Colon (tissue), 2 donors: ENCODE results near the gene TIMM23.
A peak's percentile ranks its signal among the peaks of the same experiment; 100 is the strongest.
"Not testable (repeated sequence)": the region's sequence is repeated elsewhere in the genome, so short reads cannot be mapped to it uniquely, and the experiment has no call there.

Source experiments
- FAIRE-seq: peaks from 2 replicates; lab custom pipeline; 2012; peaks lifted over from hg19 to GRCh38; lab: Jason Lieb, UNC
- donor health status: control.
- donor health status: control.

TIMM23 gene, protein sequence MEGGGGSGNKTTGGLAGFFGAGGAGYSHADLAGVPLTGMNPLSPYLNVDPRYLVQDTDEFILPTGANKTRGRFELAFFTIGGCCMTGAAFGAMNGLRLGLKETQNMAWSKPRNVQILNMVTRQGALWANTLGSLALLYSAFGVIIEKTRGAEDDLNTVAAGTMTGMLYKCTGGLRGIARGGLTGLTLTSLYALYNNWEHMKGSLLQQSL

DNA sequence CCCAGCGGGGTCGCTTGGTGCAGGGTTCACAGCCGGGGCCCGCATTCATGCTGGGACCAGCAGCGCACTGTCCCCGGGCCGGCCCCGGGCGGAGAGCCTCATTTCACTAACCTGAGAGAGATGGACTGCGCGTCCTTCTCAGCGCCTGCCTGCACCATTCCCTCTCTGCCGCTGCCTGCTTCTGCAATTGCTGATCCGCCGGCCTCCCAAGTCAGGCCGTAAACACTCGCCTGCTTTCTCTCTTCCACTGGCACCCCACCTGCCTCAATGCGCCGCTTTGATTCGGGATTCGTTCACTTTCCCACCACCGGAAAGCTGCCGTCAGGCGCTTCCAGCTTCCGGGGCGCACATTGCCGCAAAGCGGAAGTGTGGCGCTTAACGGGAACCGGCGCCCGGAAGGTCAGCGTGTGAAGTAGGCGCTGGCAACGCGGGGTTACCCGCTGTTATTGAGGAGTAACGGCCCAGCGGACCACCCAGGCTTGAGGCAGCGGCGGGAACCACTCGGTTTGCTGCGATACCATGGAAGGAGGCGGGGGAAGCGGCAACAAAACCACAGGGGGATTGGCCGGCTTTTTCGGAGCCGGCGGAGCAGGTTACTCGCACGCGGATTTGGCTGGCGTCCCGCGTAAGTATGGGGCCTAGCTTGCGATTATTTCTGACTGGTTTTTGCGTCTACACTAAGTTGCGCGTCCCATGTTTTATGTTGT lies at the start of gene TIMM23:
Gene TIMM23, plus strand, starts transcription at position 384 of the 707 bp plus-strand sequence. Its CDS starts 136 bp downstream, at position 520.
- FAIRE-seq, result not testable (repeated sequence)

DNA sequence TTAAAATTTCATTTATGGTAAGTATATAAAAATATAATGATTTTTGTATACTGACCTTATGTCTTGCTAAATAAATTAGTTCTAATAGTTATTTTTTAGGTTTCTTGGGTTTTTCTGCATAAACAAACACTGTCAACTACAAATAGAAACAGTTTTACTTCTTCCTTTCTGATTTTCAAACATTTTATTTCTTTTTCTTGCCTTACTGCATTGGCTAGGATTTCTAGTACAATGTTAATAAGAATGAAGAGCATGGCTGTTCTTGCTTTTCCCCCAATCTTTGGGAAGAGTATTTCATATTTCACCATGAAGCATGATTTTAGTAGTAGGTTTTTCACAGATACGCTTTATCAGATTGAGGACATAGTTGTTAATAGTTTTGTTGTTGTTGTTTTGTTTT lies 45.5 kb upstream of the TIMM23 start:
- peak; percentile 61 for FAIRE-seq

DNA sequence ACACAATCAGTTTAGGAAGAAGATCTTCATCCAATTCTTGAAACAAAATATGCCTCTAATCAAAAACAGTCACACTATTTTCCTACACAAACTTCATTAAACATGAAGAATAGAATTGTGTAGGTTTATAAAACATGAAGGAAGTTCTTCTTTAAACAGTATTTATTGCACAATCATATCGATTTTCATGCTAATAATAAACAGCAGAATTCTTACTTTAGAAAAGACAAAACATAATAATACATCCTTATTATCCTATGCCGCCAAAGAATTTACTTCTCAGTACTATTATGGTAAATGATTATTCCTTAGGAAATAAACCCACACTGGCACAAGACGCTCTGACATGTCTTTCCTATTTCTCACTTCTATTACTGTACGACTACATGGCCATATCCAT lies 41.0 kb upstream of the TIMM23 start:
- not testable (repeated sequence) for FAIRE-seq

DNA sequence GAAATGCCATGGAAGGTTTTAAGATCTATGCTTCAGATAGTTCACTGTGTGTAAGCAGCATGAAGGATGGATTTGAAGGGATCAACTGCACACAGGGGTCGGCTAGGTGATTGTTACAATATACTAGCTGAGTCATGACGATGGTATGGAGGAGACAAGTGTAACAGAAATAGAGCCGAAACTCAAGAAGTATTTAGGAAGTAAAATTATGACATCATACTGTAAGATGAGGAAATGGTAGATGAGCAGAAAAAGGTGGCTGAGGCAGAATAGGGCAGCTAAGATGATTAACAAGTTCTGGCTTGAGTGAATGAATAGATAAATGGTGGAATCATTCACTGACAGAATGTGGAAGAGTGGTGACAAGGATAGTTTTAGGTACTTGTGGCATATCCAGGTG lies 37.5 kb upstream of the TIMM23 start:
- not testable (repeated sequence) for FAIRE-seq

DNA sequence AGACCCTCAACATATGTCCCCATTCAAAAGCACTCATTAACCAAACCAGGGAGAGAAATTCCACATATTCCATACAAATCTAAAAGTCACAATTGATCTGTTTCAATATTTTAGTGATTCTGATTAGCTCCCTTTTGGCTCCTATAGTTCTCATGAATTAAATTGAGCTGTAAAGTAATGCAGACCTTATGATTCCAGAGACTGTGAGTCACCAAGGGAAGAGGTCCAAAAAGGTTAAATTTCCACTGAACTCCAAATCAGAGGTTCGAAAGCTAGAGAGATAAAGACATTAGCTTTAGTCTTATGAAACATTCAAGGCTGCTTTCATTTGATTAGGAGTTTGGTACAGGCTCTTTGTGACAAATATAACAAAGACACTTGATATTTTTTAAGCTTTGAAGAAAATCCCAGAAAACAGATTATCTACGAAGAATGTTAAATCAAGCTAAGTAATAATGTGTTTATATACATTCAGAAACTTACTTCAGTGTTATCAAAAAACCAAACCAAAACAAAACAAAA lies 33.1 kb upstream of the TIMM23 start:
- not testable (repeated sequence) for FAIRE-seq

DNA sequence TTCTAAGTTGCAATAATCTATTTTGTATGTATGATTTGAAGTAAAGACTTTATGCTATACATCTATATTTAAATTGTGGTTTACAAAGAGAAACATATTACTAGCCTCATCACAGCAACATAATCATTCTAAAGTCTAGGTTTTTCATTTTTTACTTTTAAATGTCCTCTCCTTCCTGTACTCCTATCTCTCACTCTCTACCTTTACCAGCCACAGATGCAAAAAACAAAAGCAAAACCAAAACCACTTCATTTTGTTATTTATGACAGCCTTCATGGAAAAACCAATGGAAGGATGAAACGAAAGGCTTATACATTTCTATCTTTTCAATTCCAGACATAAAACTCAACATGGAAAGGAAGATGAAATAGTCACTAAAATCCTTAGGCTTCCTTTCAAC lies 31.1 kb upstream of the TIMM23 start:
- not testable (repeated sequence) for FAIRE-seq

DNA sequence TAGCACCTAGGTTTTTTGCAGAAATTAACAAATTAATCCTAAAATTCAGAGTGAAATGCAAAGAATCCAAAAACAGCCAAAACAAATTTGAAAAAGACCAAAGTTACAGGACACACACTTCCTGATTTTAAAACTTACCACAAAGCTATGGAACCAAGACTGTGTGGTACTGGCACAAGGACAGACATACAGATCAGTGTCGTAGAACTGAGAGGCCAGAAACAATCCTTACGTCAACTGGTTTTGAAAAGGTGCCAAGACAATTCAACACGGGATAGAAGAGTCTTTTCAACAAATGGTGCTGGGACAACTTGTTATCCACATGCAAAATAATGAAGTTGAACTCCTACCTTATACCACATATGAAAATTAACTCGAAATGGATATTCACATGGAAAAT lies 26.8 kb upstream of the TIMM23 start:
- not testable (repeated sequence) for FAIRE-seq

DNA sequence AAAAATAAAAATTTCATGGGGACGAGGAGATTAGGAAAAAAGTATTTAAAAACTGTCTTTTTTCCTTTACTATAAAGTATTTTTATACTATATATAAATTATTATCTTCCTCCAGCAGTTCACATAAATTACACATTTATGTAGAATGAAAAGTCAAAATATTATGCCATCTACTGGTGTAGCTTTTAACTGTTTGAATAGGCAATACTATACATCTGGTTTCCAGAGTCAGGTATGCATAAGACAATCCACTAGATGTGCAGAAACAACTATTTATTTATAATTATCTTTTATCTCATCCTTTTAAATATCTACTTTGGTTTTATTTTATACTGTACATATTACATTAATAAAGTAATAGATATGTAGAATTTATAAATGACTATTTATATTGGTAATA lies 24.9 kb upstream of the TIMM23 start:
- FAIRE-seq, result not testable (repeated sequence)

DNA sequence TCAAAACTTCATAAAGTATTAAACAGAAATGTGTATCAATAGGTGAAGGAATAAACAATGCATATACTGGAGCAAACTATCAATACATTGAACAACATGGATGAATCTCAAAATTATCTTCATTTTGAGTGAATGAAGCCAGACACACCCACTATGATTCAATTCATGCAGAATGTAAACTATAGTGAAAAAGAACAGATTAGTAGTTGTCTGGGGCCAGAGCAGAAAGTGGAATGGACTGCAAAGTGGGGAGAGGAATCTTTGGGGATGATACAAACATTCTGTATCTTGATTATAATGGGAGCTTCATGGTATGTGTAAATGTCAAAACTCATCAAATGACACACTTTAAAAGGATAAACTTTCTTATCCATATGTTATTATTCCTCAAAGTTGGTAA lies 23.5 kb upstream of the TIMM23 start:
- not testable (repeated sequence) for FAIRE-seq

DNA sequence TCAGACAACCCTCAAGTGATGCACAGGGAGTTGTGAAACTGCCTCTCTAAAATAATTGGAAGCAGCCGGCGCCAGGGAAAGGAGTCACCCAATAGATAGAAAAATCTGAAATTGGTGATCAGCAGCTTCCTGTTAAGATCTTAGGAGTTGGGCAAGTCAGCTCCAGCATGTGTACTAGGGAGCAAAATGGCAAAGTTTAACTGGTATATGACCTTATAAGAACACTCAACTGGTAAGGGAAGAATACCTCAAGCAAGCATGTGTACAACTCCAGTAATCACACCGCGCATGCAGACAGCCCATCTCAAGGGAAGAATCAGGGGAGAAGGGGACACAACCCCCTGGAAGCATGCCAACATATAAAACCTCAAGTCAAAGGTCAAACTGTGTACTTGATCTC lies 17.9 kb upstream of the TIMM23 start:
- FAIRE-seq, result not testable (repeated sequence)

DNA sequence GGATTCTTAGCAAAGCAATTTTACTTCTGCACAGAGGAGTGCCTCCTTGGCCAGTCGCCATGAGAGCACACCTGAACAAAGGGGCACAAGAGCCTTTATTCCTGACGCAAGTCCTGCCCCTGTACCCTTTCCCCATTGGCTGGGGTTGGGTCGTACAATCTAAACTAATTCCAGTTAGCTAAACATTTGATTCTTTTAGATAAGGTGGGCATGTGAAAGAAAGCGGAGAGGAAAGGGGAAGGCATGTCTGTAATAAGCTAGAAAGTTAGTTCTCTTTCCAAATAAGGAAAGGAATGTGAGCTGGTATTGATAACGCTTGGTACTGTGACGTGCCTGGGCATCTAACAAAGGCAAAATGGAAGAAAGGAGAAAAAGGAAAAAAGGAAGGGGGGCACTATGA lies 15.7 kb upstream of the TIMM23 start:
- FAIRE-seq, result not testable (repeated sequence)

DNA sequence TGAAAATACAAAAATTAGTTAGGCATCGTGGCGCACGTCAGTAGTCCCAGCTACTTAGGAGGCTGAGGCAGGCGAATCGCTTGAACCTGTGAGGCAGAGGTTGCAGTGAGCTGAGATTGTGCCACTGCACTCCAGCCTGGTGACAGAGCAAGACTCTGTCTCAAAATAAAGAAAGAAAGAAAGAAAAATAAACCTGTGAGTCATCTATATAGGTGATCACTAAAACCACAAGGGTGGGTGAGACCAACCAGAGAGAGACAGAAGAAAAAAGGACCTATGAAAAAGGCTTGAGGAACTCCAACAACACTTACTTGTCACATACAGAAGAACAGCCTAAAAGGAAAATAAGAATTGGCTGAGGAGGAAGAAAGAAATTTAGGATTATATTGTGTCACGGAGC lies 14.4 kb upstream of the TIMM23 start:
- not testable (repeated sequence) for FAIRE-seq

DNA sequence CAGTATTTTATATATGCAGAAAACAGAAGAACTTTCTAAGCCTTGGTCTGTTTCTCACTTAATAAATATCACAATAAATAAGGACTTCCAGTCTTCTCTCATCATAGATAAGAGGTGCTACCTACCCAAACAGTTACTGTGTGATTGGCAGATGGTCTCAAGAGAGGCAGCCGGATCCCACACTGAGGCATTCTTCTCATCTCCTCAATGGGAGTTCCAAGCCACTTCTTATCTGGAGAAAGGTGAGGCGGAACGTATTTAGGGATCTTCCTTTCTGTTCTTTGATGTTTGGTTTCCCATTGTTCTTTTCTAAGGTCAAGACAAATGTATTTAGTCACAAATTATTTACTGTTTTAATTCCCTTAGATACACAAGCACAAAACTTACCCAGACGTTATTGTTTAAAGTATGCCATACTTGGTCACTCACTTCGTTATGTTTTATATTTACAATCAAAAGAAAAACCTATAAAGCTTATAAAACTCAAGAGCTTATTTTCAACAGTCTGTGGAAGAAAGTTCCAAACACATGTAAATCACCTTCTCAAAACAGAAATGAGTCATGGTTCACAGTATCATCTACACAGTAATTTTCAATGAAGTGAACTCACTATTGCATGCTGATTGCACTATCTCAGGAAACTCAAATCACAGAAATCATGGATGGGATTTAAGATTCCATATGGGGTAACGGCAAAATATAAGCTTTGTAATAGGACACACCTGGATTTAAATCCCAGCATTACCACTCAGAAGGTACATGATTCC lies 9.4 kb upstream of the TIMM23 start:
- FAIRE-seq, result not testable (repeated sequence)

DNA sequence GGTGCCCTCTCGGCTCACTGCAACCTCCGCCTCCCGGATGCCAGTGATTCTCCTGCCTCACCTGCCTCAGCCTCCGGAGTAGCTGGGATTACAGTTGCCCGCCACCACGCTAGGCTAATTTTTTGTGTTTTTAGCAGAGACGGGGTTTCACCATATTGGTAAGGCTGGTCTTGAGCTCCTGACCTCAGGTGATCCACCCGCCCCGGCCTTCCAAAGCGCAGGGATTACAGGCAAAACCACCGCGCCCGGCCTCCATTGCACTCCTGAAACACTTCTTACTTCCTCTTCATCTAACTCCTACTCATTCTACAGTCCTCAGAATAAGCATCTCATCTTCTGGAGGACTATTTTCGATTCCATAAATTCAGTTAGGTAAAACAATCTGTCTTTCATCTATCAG lies 1.3 kb upstream of the TIMM23 start:
- not testable (repeated sequence) for FAIRE-seq

DNA sequence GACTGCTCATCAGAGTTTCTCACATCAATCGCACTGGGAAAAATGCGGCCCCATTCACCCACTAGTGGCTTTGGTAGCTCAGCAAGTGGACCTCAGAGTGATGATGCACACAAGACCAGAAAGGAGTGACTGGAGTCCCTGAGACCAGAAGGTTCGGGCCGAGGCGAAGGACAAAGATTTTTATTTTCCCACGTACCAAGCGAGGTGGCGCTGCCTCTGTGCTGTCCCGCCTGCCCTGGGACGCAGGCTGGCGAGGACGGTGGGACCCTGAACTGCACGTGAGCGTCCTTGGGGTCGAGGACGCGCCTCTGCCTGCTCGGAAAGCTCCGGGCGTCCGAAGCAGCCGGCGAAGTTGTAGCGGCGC lies 565 bp upstream of the TIMM23 start:
- FAIRE-seq, result not testable (repeated sequence)

DNA sequence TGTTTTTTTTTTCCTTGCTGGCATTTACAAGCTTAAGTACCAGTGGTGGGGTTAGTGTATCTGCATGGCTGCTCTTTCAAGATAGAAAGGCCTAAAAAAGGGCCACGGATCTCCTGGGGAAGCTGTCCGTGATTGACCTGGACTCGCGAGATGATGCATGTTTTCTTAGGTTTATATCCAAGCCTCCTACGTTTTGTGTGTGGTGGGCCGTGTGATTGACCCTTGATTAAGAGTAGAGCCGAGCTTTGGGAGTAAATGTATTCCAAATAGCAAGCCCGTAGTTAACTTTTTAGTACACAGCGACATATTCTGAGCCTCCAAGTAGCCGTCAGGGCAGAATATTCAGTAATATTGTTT lies 502 bp downstream of the TIMM23 start:
- not testable (repeated sequence) for FAIRE-seq

DNA sequence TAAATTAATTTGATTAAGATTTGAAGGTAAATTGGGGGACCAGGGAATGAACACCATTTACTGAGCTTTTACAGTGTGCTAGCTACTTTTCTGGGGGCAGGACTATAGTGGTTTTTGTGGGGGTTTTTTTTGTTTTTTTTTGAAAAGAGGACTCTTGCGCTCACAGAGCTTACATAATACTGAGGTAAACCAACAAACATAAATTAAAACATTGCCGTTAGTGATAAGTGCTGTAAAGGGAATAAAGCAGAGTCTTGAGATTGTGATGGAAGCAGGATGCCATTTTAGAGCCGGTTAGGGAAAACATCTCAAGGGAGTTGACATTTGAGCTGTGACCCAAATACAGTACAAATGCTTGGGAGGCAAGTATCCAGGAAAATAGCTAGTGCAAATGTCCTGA lies 1.8 kb downstream of the TIMM23 start:
- not testable (repeated sequence) for FAIRE-seq

DNA sequence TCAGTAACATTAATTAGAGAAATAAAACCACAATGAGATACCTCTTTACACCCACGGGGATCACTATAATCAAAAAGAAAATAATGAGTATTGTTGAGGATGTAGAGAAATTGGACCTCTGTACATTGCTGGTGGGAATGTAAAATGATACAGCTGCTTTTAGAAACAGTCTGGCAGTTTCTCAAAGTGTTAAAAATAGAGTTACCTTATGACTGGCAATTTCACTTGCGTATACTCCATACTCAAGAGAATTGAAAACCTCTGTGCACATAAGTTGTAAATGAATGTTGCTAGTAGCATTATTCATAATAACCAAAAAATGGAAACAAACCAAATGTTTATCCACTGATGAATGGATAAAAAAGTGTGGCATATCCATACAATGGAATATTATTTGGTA lies 6.3 kb downstream of the TIMM23 start:
- FAIRE-seq, result not testable (repeated sequence)

DNA sequence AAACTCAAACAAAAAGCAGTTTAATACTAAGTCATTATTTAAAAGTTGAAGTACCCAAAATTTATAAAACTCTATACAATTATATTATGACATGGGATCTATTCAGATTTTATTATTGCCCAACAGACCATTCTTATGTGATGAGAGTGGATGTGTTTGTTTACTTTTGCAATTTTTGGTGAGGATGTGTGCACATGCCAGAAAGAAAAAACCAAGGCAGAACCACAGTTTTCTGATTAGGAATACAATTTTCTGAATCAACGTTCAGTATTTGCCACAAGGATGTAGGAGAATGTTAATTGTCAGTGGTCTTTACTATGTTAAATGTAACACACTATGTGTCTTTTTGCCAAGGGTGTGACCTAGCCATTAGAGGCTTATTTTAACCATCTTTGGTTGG lies 9.1 kb downstream of the TIMM23 start:
- FAIRE-seq, result not testable (repeated sequence)

DNA sequence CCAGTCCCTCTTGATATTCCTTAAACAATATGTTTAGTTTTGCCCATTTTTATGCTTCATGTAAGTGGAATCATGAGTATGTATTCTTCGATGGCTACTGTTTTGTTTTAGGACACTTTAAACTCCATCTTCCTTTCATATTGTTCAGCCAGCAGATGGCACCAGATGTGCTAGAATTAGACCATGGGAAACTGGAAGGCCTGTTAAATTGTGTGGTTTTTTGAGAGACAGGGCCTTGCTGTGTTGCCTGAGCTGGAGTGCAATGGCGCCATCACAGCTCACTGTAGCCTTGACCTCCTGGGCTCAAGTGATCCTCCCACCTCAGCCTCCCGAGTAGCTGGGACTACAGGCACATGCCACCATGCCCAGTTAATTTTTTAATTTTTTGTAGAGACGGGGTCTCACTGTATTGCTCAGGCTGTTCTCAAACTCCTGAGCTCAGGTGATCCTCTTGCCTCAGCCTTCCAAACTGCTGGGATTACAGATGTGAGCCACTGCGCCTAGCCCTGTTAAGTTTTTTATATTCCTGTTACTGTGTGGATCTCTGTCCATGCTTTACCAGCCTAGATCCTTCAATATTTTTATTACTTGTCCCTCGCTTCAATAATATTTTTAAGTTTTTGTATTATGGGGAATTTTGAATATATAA lies 11.4 kb downstream of the TIMM23 start:
- FAIRE-seq, result not testable (repeated sequence)

DNA sequence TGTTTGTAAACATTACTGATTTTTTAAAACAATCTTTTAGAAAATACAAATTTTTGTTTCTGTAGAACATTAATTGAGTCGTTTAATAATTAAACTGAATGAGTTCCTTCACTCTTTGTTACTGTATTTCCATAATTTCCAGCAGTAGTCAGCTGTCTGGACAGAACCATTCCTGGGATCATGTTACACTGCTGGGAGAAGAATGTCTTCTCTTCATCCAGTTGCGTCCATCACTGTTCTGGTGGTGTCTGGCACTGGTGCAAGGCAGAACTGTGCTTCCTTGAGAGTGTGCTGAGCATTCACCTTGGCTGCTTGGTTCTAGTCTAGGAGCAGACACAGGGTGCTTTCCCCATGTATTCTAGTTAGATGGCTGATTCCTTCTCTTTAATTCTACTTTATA lies 12.2 kb downstream of the TIMM23 start:
- FAIRE-seq, result not testable (repeated sequence)

DNA sequence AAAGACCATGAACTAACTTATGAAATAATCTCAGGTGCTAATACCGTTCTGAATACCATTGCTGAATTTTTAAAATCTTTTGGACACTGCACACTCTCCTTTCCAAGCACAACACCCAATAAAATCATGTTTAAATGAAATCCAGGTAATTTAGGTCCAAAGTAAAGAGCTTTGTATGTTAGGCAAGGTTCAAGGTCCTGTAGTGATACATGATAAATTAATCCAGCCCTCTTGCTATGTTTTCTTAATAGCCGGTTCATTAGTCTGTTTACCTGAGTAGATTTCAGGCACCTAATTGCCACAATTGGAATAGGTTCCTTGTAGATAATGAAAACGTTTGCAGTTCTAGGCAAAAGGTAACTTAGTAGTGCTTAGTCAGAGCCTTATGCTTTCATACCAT lies 13.3 kb downstream of the TIMM23 start:
- FAIRE-seq, result not testable (repeated sequence)
